Stimulated activated naive B cell treated with anti-CD40 and anti-IgM and Interleukin-4, amounts not matched to agents 10 μg/mL and 1 μg/mL and 100 μg/mL, for 72 hours (primary cell): Measurements from ENCODE around the gene CRKL.
"Not testable (repeated sequence)": the region's sequence is repeated elsewhere in the genome, so short reads cannot be mapped to it uniquely, and the experiment has no call there.

Experiments
- ATAC-seq, 2 donors: fragments of 150-1000 bp; cut with Tn5 transposase; replicated peaks; 2 replicates each; pipeline ENCODE4 v1.10.0; 2021; ENCODE audit warnings: moderate library complexity in 1 of 2
- DNase-seq: peaks from one replicate; pipeline ENCODE4 v3.0.0; 2021
- H3K27ac Mint-ChIP-seq: one replicate; pipeline ENCODE4 v1.8.0; 2022; ENCODE audit warnings: mild to moderate bottlenecking, mixed read lengths
- H3K27me3 Mint-ChIP-seq, 2 donors: one replicate each; pipeline ENCODE4 v1.8.0; 2022; ENCODE audit warnings: mixed read lengths in 2 of 2
- H3K36me3 Mint-ChIP-seq, 2 donors: one replicate each; pipeline ENCODE4 v1.8.0; 2022; ENCODE audit warnings: mixed read lengths in 2 of 2, mild to moderate bottlenecking in 1 of 2
- H3K4me1 Mint-ChIP-seq, 2 donors: one replicate each; pipeline ENCODE4 v1.8.0; 2022; ENCODE audit warnings: mixed read lengths in 2 of 2, mild to moderate bottlenecking in 1 of 2
- H3K4me3 Mint-ChIP-seq, 2 donors: one replicate each; pipeline ENCODE4 v1.8.0; 2022; ENCODE audit warnings: mild to moderate bottlenecking in 2 of 2, mixed read lengths in 2 of 2, moderate library complexity in 1 of 2
- H3K9me3 Mint-ChIP-seq, 2 donors: one replicate each; pipeline ENCODE4 v1.8.0; 2022; ENCODE audit warnings: mixed read lengths in 2 of 2, mild to moderate bottlenecking in 1 of 2

Gene CRKL

DNA sequence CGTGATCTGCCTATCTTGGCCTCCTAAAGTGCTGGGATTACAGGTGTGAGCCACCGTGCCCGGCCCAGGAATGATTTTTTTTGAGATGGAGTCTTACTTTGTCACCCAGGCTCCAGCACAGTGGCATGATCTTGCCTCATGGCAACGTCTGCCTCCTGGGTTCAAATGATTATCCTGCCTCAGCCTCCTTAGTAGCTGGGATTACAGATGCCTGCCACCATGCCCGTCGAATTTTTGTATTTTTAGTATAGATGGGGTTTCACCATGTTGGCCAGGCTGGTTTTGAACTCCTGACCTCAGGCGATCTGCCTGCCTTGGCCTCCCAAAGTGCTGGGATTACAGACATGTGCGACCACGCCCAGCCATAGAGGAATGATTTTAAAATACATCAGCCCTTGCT, 17.8 kb downstream of the CRKL start:
- Mint-ChIP-seq H3K36me3 (peaks cover 22 to 38% of the 10 kb centered on the region in 2 donors), H3K4me1 (peaks cover 20 to 58% of the 10 kb centered on the region in 2 donors)
- not testable (repeated sequence) for DNase-seq, H3K9me3 Mint-ChIP-seq, H3K4me3 Mint-ChIP-seq, H3K27ac Mint-ChIP-seq, H3K27me3 Mint-ChIP-seq, ATAC-seq

- H3K27ac Mint-ChIP-seq, H3K27me3 Mint-ChIP-seq, ATAC-seq, H3K9me3 Mint-ChIP-seq, DNase-seq, H3K4me3 Mint-ChIP-seq: not testable (repeated sequence)
- Mint-ChIP-seq H3K36me3 (peaks cover 25 to 46% of the 10 kb centered on the region in 2 donors), H3K4me1 (peaks cover 26 to 63% of the 10 kb centered on the region in 2 donors)
Measured at GRCh38 chr22:20935780-20936539, 18.8 kb downstream of the CRKL start.

DNA sequence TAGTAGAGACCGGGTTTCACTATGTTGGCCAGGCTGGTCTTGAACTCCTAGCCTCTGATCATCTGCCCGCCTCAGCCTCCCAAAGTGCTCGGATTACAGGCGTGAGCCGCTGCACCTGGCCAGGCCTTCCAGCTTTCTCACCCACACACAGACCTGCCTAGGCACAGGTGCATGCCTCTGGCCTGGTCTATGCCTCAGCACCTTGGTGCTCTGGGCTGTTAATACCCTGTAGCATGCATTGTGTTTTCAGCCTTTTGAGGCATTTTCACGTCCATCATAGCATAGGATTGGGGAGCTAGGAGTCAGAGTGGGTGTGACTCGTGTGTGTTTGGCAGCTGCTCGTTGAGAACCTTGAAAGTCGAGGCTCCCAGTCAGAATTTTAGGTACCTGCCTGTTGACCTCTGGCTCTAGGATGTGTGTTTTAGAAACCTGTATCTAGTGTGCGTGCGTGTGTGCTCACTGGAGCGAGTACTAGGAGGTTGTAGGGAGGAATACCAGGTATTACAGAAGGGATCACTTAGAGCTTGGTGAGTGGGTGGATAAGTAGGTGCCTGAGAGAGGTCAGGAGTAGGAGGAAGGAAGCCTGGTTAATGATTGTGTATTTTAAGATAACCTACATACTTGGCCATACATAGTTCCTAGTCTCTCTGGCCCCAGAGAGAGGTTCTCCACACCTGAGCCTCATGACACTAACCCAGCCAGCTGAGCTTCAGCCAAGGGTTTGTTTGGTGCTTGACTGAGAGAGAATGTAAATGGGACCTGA, 20.0 kb downstream of the CRKL start:
- ATAC-seq (peak; percentile 33 to 51), DNase-seq (no peak)
- H3K27ac Mint-ChIP-seq, result peak overlapping the region; percentile 68
- H3K9me3 Mint-ChIP-seq, result no peaks in the 10 kb centered on the region
- H3K4me3 Mint-ChIP-seq, result peak overlapping the region; percentile 11 to 28
- H3K27me3 Mint-ChIP-seq, result no peaks in the 10 kb centered on the region
- peaks cover 27 to 56% of the 10 kb centered on the region in 2 donors for H3K36me3 Mint-ChIP-seq
- H3K4me1 Mint-ChIP-seq, result peaks cover 29 to 65% of the 10 kb centered on the region in 2 donors

- H3K36me3 Mint-ChIP-seq, result peaks cover 27 to 60% of the 10 kb centered on the region in 2 donors
- H3K4me3 Mint-ChIP-seq, result no peak overlapping the region
- ATAC-seq (no peak), DNase-seq (no peak)
- peak overlapping the region; percentile 37 for H3K27ac Mint-ChIP-seq
- H3K9me3 Mint-ChIP-seq, result no peaks in the 10 kb centered on the region
- peaks cover 30 to 65% of the 10 kb centered on the region in 2 donors for H3K4me1 Mint-ChIP-seq
- no peaks in the 10 kb centered on the region for H3K27me3 Mint-ChIP-seq
Measured at GRCh38 chr22:20937794-20938671, 20.8 kb downstream of the CRKL start.

DNA sequence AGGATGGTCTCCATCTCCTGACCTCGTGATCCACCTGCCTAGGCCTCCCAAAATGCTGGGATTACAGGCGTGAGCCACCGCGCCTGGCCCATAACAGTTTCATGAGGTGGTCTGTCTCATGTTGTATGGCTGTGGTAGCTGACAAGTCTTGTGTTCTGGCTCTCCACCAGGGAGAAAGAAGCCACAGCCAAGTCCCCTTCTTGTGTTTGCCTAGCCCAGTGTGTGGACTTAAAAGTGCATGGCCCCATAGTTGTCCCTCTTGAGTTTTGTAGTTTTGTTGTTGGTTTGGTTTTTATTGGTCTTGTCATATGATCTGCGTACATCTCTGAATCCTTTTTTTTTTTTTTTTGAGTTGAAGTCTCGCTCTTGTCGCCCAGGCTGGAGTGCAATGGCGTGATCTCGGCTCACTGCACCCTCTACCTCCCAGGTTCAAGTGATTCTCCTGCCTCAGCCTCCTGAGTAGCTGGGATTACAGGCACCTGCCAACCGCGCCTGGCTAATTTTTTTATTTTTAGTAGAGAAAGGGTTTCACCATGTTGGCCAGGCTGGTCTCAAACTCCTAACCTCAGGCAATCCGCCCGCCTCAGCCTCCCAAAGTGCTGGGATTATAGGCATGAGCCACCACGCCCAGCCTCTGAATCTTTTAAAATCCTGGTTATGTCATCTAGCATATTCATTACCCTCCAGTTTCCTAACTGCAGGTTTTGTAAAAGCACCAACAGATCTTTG, 22.4 kb downstream of the CRKL start:
- peaks cover 24 to 58% of the 10 kb centered on the region in 2 donors for H3K36me3 Mint-ChIP-seq
- not testable (repeated sequence) for ATAC-seq, H3K4me3 Mint-ChIP-seq

DNA sequence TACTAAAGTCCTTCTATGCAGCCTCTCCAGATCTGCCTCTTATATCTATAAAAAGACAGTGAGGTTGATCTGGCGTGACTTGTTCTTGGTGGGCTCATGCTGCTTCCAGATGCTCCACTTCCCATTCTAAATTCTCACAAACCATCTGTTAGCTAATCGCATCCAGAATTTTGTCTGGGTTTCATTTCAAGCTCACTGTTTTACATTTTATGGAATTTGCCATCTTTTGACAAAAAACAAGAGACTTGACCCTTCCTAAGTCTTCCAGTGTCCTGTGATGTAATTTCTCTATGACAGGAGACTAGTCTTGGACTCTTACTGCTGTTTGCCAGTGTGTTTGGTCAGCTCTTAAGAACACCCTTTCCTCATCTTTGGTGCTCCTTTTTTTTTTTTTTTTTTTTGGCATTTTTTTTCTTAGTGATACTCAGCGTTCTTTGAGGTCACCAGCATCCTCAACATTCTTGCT, 23.0 kb downstream of the CRKL start:
- Mint-ChIP-seq H3K4me1 (peaks cover 37 to 80% of the 10 kb centered on the region in 2 donors), H3K36me3 (peaks cover 24 to 59% of the 10 kb centered on the region in 2 donors), H3K27ac (peak overlapping the region; percentile 7), H3K9me3 (no peaks in the 10 kb centered on the region), H3K27me3 (no peaks in the 10 kb centered on the region), H3K4me3 (no peak overlapping the region)
- DNase-seq (no peak), ATAC-seq (no peak)

More for the DNA sequence above, 22.4 kb downstream of the CRKL start:
- not testable (repeated sequence) for DNase-seq, H3K9me3 Mint-ChIP-seq, H3K27me3 Mint-ChIP-seq
- peak overlapping the region; percentile 69 for H3K27ac Mint-ChIP-seq
- peaks cover 36 to 75% of the 10 kb centered on the region in 2 donors for H3K4me1 Mint-ChIP-seq

- Mint-ChIP-seq H3K36me3 (peaks cover 24 to 61% of the 10 kb centered on the region in 2 donors), H3K4me3 (no peak overlapping the region), H3K27me3 (no peaks in the 10 kb centered on the region), H3K27ac (no peak overlapping the region), H3K4me1 (peaks cover 39 to 87% of the 10 kb centered on the region in 2 donors), H3K9me3 (no peaks in the 10 kb centered on the region)
- no peak for DNase-seq
- ATAC-seq, result no peak
Measured at GRCh38 chr22:20940904-20941385, 23.7 kb downstream of the CRKL start.

GRCh38 chr22:20942203-20942902, 25.1 kb downstream of the CRKL start:
- H3K36me3 Mint-ChIP-seq, result peaks cover 17 to 55% of the 10 kb centered on the region in 2 donors
- not testable (repeated sequence) for H3K4me3 Mint-ChIP-seq

DNA sequence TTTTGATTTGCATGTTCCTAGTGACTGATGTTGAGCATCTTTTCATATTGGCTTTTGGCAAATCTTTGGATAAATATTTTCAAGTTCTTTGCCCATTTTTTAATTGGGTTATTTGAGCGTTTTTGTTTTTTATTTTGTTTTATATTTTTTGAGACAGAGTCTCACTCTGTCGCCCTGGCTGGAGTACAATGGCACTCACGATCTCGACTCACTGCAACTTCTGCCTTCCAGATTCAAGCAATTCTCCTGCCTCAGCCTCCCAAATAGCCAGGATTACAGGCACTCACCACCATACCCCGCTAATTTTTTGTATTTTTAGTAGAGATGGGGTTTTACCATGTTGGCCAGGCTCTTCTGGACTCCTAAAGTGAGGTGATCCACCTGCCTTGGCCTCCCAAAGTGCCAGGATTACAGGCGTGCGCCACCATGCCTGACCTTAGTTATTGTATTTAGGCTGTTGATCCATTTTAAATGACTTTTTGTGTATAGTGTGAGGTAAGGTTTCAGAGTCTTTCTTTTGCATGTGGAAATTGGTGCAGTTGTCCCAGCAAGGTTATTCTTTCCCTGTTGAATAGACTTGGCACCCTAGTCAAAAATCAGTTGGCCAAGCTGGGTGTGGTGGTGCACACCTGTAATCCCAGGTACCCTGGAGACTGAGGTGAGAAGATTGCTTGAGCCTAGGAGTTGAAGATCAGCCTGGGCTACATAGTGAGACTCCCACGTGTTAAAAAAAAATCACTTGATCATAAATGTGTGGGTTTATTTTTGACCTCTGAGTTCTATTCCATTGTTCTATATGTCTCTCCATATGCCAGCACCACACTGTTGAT, 26.1 kb downstream of the CRKL start:
- Mint-ChIP-seq H3K36me3 (peaks cover 15 to 50% of the 10 kb centered on the region in 2 donors), H3K27me3 (no peaks in the 10 kb centered on the region), H3K9me3 (no peaks in the 10 kb centered on the region), H3K4me3 (no peak overlapping the region), H3K4me1 (peaks cover 33 to 73% of the 10 kb centered on the region in 2 donors), H3K27ac (no peak overlapping the region)
- no peak for ATAC-seq
- DNase-seq, result no peak

More at GRCh38 chr22:20942203-20942902, 25.1 kb downstream of the CRKL start:
- Mint-ChIP-seq H3K4me1 (peaks cover 36 to 83% of the 10 kb centered on the region in 2 donors), H3K27ac (peak overlapping the region; percentile 14)
- ATAC-seq, H3K27me3 Mint-ChIP-seq, H3K9me3 Mint-ChIP-seq, DNase-seq: not testable (repeated sequence)

DNA sequence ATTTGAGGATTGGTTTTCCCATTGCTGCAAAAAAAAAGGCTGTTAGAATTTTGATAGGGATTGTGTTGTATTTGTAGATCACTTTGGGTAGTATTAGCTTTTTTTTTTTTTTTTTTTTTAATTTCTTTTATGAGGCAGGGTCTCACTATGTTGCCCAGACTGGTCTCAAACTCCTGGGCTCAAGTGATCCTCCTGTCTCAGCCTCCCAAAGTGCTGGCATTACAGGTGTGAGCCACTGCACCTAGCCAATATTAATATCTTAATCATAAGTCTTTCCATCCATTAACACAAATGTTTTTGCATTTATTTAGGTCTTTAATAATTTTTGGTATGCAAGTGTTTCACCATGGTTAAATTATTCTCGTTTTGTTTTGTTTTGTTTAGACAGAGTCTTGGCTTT, 26.8 kb downstream of the CRKL start:
- H3K27ac Mint-ChIP-seq, result no peak overlapping the region
- ATAC-seq, result no peak
- H3K9me3 Mint-ChIP-seq, result no peaks in the 10 kb centered on the region
- DNase-seq, result no peak
- peaks cover 12 to 44% of the 10 kb centered on the region in 2 donors for H3K36me3 Mint-ChIP-seq
- no peaks in the 10 kb centered on the region for H3K27me3 Mint-ChIP-seq
- H3K4me1 Mint-ChIP-seq, result peaks cover 30 to 71% of the 10 kb centered on the region in 2 donors
- no peak overlapping the region for H3K4me3 Mint-ChIP-seq

DNA sequence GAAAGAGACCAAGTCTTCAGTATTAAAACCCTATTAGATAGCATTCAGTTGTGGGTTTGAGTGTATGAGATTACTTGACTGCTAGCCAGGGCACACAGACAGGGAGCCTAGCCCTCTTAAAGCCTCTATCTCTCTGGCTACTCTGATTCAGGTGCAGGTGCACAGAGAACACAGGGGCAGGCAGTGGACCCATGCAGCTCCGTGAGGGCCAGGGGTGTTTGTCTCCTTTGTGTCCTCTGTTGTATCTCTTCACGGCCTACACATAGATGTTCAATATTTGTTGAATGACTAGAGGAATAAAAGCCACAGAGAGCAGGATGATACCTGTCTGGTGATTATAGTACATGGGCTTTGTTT, 28.3 kb downstream of the CRKL start:
- Mint-ChIP-seq H3K27ac (no peak overlapping the region), H3K9me3 (no peaks in the 10 kb centered on the region), H3K4me3 (no peak overlapping the region), H3K36me3 (peaks cover 15 to 43% of the 10 kb centered on the region in 2 donors), H3K27me3 (no peaks in the 10 kb centered on the region), H3K4me1 (peaks cover 26 to 57% of the 10 kb centered on the region in 2 donors)
- ATAC-seq (no peak), DNase-seq (no peak)
